ENCODE measurements around the gene TTC24.
"Not testable (repeated sequence)": the region's sequence is repeated elsewhere in the genome, so short reads cannot be mapped to it uniquely, and the experiment has no call there.

TTC24 gene

DNA sequence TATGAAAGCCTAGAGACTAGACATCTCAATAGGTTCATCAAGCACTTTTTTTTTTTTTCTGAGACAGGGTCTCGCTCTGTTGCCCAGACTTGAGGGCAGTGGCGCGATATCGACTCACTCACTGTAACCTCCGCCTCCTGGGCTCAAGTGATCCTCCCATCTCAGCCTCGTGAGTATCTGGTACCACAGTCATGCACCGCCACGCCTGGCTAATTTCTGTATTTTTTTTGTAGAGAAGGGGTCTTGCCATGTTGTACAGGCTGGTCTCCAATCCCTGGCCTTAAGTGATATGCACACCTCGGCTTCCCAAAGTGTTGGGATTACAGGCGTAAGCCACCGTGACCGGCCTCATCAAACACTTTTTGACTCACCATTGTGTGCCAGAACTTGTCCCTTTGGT is 22.4 kb downstream of the TTC24 start:
- in situ Hi-C loops (cut with HindIII; ENCODE audit: low sequenced_read_pairs), result no loop called here

GRCh38 chr1:156602557-156602993 is 23.1 kb downstream of the TTC24 start:
- in situ Hi-C loops (cut with HindIII; ENCODE audit: low sequenced_read_pairs), result no loop called here

- in situ Hi-C loops (cut with HindIII; ENCODE audit: low sequenced_read_pairs), result not testable (repeated sequence)
Observed at GRCh38 chr1:156607344-156607743, 27.8 kb downstream of the TTC24 start.

DNA sequence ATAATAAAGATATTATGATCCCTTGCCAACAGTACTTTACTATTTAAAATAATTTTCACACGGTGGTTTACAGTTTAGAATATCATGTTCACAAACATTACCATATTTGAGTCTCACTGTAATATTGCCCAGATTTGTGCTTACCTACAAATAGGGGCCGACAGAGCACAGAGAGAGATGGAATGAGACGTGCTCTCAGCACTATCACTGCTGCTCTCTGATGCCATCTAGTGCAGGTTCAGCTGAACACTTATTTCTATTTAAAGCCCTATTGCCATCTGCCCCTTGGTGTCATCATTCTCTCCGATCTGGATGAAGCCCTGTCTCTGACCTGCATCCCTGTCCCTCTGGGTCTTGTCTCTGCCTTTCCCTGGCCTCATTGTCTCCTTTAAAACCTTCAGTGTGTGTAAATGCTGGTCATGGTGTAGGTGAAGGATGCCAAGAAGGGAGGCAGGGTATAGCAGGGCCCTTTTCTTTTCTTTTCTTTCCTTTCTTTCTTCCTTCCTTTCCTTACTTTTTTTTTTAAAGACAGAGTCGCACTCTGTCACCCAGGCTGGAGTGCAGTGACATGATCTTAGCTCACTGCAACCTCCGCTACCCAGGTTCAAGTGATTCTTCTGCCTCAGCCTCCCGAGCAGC is 28.6 kb downstream of the TTC24 start:
- in situ Hi-C loops (cut with HindIII; ENCODE audit: low sequenced_read_pairs), result no loop called here

- in situ Hi-C loops (cut with HindIII; ENCODE audit: low sequenced_read_pairs), result no loop called here
Observed at GRCh38 chr1:156608981-156609380, 29.5 kb downstream of the TTC24 start.

- in situ Hi-C loops (cut with HindIII; ENCODE audit: low sequenced_read_pairs), result not testable (repeated sequence)
Observed at GRCh38 chr1:156610072-156610471, 30.5 kb downstream of the TTC24 start.

- in situ Hi-C loops (cut with HindIII; ENCODE audit: low sequenced_read_pairs), result no loop called here
Observed at GRCh38 chr1:156612666-156613065, 33.1 kb downstream of the TTC24 start.

DNA sequence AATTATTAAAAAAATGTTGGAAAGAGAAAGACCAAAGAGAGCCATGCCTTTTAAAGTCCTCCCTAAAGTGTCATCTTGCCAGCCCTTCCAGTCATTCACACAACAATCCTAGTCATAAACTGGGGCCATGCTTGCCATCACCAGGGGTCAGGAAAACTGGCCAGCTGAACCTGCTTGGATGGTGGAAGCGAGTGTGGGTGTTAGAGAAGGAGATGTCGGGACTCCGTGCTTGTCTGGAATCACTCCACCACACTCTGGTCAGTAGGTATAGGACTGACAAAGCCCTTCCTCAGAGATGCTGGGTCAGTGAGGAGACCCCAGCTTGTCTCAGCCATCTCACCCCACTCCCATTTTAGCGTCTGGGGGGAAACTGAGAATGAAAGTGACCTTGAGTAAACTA is 36.4 kb downstream of the TTC24 start:
- in situ Hi-C loops (cut with HindIII; ENCODE audit: low sequenced_read_pairs), result no loop called here

- in situ Hi-C loops (cut with HindIII; ENCODE audit: low sequenced_read_pairs), result no loop called here
Observed at GRCh38 chr1:156616463-156616862, 36.9 kb downstream of the TTC24 start.

DNA sequence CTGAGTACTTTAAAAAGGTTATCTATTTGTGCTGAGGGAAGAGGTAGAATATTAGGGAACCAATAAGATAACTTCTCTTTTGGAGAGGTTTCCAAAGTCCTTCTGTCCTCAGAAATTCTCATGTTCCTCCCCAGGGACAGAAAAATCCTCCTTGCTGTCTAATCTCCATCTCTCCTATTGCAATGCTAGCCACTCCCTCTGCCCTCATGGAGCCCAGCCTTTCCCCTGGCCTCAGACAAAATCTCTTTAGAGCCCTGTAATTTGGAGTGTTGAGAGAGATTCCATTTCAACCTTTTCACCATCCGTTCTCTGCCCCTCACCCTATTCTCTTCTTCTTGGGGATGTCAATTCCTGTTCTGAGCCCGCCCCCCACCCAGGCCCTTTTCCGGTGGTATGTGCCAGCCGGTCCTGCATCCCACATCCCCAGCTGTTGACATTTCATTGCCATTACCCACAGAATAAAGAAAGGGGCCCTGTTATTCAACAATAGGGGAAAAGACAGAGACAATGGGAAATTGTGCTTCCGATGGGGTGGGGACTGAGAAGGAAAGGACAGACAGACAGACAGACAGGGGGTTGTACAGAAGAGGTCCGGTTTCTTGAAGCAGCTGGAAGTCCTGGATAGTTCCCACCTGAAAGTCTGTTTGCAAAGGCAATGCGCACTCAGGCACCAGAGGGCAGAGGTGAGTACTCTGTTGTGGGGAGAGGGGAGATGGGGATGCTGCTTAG is 39.5 kb downstream of the TTC24 start, which contains the start of gene HAPLN2:
TSS of gene HAPLN2 (plus strand) at position 563 of the 729 bp plus-strand sequence. CDS start 4,076 bp downstream, outside the sequence.
- in situ Hi-C loops (cut with HindIII; ENCODE audit: low sequenced_read_pairs), result no loop called here

DNA sequence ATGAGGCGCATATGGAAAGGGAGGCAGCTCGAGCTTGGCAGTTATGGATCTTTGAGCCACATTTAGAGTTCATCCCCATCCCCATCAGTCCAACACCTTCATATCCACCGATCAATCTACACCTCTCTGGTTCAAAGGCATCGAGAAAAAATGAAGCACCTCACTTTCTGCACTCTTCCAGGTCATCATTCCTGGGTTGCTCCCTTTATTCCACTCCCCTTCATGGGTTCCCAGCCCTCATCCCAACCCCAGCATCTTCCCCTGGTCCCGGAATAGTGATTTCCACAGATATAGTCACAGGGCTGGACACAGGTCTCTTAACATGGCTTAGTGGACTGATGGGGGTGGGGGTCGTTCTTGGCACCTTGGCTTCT is 40.0 kb downstream of the TTC24 start:
- in situ Hi-C loops (cut with HindIII; ENCODE audit: low sequenced_read_pairs), result no loop called here

- in situ Hi-C loops (cut with HindIII; ENCODE audit: low sequenced_read_pairs), result no loop called here
Observed at GRCh38 chr1:156622581-156623297, 43.2 kb downstream of the TTC24 start.

DNA sequence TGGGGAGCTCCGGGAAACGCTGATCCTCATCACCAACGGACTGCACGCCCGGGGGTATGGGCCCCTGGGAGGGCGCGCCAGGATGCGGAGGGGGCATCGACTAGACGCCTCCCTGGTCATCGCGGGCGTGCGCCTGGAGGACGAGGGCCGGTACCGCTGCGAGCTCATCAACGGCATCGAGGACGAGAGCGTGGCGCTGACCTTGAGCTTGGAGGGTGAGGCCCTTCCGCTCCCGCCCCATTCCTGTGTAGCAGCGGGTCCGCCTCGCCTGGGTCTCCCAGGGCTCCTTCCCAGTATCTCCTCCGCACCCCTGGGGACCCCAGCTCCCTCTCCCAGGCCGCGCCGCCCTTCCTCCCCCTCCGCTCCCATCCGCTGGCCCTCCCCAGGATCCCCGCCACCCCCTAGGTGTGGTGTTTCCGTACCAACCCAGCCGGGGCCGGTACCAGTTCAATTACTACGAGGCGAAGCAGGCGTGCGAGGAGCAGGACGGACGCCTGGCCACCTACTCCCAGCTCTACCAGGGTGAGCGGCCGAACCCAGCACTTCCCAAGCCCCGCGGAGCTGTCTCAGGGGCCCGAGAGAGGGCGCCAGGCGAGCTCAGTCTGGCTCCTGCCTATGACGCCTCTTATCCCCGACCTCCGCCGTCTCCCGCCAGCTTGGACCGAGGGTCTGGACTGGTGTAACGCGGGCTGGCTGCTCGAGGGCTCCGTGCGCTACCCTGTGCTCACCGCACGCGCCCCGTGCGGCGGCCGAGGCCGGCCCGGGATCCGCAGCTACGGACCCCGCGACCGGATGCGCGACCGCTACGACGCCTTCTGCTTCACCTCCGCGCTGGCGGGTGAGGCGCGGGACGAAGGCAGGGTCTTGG is 44.7 kb downstream of the TTC24 start:
- in situ Hi-C loops (cut with HindIII; ENCODE audit: low sequenced_read_pairs), result no loop called here

DNA sequence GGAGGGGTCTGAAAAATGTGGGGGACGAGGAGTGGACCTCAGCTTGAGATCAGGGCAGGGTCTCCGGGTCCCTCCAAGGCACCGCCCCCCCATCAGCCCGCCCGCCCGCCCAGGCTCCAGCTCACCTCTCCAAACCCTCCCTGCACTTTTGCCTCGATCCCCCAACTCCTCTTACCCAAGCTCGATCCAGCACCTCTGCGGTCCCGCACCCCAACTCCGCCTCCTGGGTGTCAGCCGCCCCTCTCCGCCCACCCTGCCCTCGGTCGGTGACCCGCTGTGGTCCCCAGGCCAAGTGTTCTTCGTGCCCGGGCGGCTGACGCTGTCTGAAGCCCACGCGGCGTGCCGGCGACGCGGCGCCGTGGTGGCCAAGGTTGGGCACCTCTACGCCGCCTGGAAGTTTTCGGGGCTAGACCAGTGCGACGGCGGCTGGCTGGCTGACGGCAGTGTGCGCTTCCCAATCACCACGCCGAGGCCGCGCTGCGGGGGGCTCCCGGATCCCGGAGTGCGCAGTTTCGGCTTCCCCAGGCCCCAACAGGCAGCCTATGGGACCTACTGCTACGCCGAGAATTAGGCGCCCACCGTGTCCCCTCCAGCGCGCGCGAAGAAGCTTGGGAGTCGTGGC is 45.4 kb downstream of the TTC24 start:
- in situ Hi-C loops (cut with HindIII; ENCODE audit: low sequenced_read_pairs), result no loop called here

DNA sequence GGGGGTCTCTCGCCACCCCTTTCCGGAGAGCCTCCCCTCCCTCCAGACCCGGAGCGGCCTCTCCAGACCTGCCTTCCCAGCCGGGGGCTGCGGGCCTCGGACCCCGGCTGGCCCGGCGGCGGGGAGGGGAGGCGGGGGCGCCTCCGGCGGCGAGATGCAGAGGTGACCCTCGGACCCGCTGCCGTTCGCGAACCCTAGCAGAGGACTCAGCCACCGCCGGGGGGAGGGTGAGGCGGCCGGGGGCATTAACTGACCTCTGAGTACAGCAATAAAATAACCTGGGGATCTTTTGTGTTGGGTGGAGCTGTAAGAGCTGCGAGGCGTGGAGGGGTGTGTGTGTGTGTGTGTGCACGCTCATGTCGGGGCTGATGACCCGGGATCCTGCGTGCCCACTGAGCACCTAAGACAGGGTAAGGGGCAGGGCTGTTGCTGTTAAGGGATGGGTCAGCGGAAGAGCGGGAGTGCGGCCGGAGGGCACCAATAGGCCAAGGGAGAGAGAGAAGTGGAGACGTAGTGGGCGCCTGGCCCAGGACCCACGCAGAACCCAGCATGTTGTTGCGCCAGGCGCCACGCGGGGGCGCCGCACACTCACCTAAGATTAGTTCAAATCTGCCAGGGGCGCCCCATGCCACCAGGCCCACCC is 46.0 kb downstream of the TTC24 start:
- in situ Hi-C loops (cut with HindIII; ENCODE audit: low sequenced_read_pairs), result no loop called here

DNA sequence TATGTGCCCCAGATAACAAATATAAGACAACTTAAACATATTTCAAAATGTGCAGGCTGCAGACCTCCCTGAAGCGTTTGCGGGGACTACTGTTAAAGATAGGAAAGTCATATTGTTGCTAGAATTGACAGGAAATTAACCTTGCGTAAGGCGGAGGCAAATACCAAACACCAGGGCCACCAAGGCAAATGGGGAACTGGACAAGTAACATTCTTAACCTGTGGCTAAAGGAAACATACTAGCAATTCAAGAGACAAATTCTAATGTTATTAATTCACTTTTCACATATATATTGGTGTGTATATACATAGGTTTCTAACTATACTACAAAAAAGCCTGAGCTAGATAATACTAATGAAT is 46.5 kb downstream of the TTC24 start:
- in situ Hi-C loops (cut with HindIII; ENCODE audit: low sequenced_read_pairs), result no loop called here

GRCh38 chr1:156627313-156627880 is 47.9 kb downstream of the TTC24 start:
- in situ Hi-C loops (cut with HindIII; ENCODE audit: low sequenced_read_pairs), result no loop called here

- in situ Hi-C loops (cut with HindIII; ENCODE audit: low sequenced_read_pairs), result no loop called here
Observed at GRCh38 chr1:156629823-156630449, 50.4 kb downstream of the TTC24 start.

DNA sequence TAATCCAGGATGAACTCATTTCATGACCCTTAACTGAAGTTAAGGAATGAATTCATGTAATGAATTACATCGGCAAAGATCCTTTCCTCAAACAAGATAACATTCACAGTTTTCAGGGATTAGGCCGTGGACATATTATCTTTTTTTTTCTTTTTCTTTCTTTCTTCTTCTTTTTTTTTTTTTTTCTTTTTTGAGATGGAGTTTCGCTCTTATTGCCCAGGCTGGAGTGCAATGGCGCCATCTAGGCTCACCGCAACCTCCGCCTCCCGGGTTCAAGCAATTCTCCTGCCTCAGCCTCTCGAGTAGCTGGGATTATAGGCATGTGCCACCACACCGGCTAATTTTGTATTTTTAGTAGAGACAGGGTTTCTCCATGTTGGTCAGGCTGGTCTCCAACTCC is 51.6 kb downstream of the TTC24 start:
- in situ Hi-C loops (cut with HindIII; ENCODE audit: low sequenced_read_pairs), result not testable (repeated sequence)

All from DLD1 (cell line).